ENCODE data around the gene TCTA. TPM values are rescaled to one million over a fixed set of nuclear protein-coding genes. Genes with fewer than 3 reads are reported as not detected.

Gene TCTA
- total and polyA plus RNA-seq, 2 donors = 12.7 to 24.5 TPM

DNA sequence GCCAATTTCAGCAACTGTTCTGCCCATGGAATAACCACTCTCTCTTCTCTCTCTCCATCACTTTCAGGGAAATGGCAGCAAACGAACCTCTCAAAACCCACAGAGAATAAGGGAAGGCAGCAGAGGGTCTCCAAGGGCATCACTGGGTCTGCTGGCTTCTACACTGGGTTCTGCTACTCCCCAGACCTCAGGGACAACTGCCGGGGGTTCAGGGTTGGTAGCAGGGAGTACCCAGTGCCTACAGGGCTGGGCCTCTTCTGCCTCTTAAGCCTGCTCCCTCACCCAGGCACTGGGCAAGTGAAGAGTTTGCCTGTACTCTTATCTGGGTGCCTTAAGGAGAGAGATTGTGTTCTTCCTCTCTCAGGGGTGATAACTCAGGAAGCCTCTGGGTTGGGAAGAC is 2.5 kb downstream of the TCTA start:
- Histone ChIP-seq H3K36me3 (ENCODE audit: control insufficient read depth in 2 of 2, insufficient read depth in 2 of 2, low read length in 1 of 2) (peaks cover 5 to 28% of the 10 kb centered on the region in 2 donors), H3K27me3 (ENCODE audit: control insufficient read depth in 2 of 2, insufficient read depth in 1 of 2, low read length in 1 of 2) (no peaks in the 10 kb centered on the region), H3K9me3 (ENCODE audit: control insufficient read depth in 2 of 2, insufficient read depth in 1 of 2, low read length in 1 of 2) (no peaks in the 10 kb centered on the region), H3K4me1 (ENCODE audit: control insufficient read depth in 2 of 2, insufficient read depth in 2 of 2, low read length in 2 of 2) (peaks cover 32 to 45% of the 10 kb centered on the region in 2 donors), H3K4me3 (ENCODE audit: low read length in 2 of 2) (no peak overlapping the region), H3K27ac (ENCODE audit: low read depth in 1 of 2, low read length in 1 of 2) (peak overlapping the region; percentile 15 to 26)
- 98% methylated on average over 2 of the region's 2 CpGs for WGBS
- no peak for DNase-seq (ENCODE audit: low read depth in 6 of 9, low spot score in 9 of 9)

DNA sequence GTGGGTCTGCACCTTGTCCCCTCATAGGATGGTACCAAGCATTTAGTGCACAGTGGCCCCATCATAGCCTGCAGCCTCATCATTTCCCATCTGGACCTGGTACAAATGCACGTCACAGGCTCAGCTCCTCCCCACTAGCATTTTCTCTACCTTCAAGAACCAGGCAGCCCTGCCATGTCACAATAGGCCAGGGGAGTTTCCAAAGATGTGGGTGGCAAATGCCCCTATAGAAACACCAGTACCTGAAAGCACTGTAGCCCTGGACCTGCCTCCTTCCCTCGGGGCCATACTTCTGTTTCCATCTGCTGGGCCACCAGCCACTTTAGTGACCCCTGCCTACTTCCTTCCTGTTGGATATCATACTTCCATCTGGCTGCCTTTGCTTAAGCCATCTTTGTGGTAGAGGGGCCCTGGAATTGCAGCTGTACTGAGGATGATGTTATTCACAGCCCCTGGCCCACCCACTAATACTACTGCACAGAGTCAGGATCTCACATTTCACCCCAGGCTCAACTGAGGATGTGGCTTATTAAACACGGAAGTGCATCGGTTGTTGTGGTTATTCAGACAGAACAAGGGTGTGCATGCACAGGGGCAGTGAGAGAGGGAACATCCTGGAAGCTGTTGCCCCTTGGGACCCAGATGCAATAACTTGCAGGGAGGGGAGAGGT is 3.8 kb downstream of the TCTA start:
- H3K27me3 ChIP-seq (ENCODE audit: control insufficient read depth in 2 of 2, insufficient read depth in 1 of 2, low read length in 1 of 2) = no peaks in the 10 kb centered on the region
- DNase-seq (ENCODE audit: low read depth in 6 of 9, low spot score in 9 of 9) = peak in 4 of 9 donors; percentile 46 to 78 (median 60)
- peaks cover 8 to 28% of the 10 kb centered on the region in 2 donors for H3K36me3 ChIP-seq (ENCODE audit: control insufficient read depth in 2 of 2, insufficient read depth in 2 of 2, low read length in 1 of 2)
- 15% methylated on average over 4 of the region's 4 CpGs for WGBS
- peak overlapping the region; percentile 80 to 85 for H3K27ac ChIP-seq (ENCODE audit: low read depth in 1 of 2, low read length in 1 of 2)
- H3K9me3 ChIP-seq (ENCODE audit: control insufficient read depth in 2 of 2, insufficient read depth in 1 of 2, low read length in 1 of 2) = no peaks in the 10 kb centered on the region
- H3K4me3 ChIP-seq (ENCODE audit: low read length in 2 of 2) = peak overlapping the region in 1 of 2 donors; percentile 2
- peaks cover 24 to 40% of the 10 kb centered on the region in 2 donors for H3K4me1 ChIP-seq (ENCODE audit: control insufficient read depth in 2 of 2, insufficient read depth in 2 of 2, low read length in 2 of 2)

DNA sequence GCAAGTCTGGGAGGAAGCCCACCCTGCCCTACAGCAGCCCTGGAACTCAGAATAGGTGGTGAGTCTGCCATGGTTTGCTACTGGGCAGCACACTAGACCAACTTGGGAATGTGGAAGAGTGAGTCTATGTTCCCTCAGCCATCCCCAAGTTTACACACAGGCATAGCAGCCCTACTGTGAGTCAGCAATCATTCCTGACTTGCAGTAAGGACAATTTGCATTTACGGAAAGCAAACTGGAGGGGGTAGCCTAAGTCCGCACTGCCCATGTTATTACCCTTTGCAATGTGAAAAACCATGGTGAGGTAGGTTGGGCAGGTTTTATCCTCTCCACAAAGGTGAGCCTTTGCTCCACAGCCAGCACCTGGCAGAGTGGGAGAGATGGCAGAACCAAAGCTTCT is 4.6 kb downstream of the TCTA start:
- Histone ChIP-seq H3K27me3 (ENCODE audit: control insufficient read depth in 2 of 2, insufficient read depth in 1 of 2, low read length in 1 of 2) (no peaks in the 10 kb centered on the region), H3K27ac (ENCODE audit: low read depth in 1 of 2, low read length in 1 of 2) (peak overlapping the region; percentile 80 to 85), H3K9me3 (ENCODE audit: control insufficient read depth in 2 of 2, insufficient read depth in 1 of 2, low read length in 1 of 2) (no peaks in the 10 kb centered on the region), H3K36me3 (ENCODE audit: control insufficient read depth in 2 of 2, insufficient read depth in 2 of 2, low read length in 1 of 2) (peaks cover 10 to 28% of the 10 kb centered on the region in 2 donors), H3K4me3 (ENCODE audit: low read length in 2 of 2) (no peak overlapping the region), H3K4me1 (ENCODE audit: control insufficient read depth in 2 of 2, insufficient read depth in 2 of 2, low read length in 2 of 2) (peaks cover 27 to 45% of the 10 kb centered on the region in 2 donors)
- no peak for DNase-seq (ENCODE audit: low read depth in 6 of 9, low spot score in 9 of 9)
- 100% methylated on average over 2 of the region's 2 CpGs for WGBS

DNA sequence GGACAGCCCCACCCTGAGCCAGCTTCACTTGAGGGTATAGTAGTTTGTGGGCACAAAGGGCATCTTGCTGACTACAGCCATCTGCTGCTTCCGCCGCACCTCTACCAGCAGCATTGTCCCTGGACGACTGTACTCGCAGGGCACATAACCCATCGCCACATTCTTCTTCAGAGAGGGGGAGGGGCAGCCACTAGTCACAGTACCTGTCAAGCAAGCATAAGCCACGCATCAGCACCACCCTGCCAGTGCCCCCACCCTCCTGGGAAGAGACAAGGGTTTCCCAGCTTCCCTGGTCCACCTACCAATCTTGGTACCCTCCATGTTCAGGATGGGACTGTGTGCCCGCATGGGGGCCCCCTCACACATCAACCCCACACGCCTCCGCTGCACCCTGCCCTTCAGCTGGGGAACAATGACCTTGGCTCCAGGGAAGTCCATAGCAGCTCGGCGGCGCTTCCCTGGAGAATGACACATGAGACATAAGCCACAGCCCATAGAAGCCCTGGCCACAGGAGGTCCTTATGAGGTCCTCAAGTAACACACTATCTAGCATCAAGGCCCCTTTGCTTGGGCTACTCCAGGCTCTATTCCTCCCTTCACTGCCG is 5.4 kb downstream of the TCTA start:
- H3K27ac ChIP-seq (ENCODE audit: low read depth in 1 of 2, low read length in 1 of 2) = no peak overlapping the region
- DNase-seq (ENCODE audit: low read depth in 6 of 9, low spot score in 9 of 9) = no peak
- peaks cover 12 to 28% of the 10 kb centered on the region in 2 donors for H3K36me3 ChIP-seq (ENCODE audit: control insufficient read depth in 2 of 2, insufficient read depth in 2 of 2, low read length in 1 of 2)
- H3K4me1 ChIP-seq (ENCODE audit: control insufficient read depth in 2 of 2, insufficient read depth in 2 of 2, low read length in 2 of 2) = peaks cover 34 to 48% of the 10 kb centered on the region in 2 donors
- peaks cover 0 to 1% of the 10 kb centered on the region in 2 donors for H3K9me3 ChIP-seq (ENCODE audit: control insufficient read depth in 2 of 2, insufficient read depth in 1 of 2, low read length in 1 of 2)
- no peaks in the 10 kb centered on the region for H3K27me3 ChIP-seq (ENCODE audit: control insufficient read depth in 2 of 2, insufficient read depth in 1 of 2, low read length in 1 of 2)
- H3K4me3 ChIP-seq (ENCODE audit: low read length in 2 of 2) = no peak overlapping the region
- 98% methylated on average over 13 of the region's 13 CpGs for WGBS

DNA sequence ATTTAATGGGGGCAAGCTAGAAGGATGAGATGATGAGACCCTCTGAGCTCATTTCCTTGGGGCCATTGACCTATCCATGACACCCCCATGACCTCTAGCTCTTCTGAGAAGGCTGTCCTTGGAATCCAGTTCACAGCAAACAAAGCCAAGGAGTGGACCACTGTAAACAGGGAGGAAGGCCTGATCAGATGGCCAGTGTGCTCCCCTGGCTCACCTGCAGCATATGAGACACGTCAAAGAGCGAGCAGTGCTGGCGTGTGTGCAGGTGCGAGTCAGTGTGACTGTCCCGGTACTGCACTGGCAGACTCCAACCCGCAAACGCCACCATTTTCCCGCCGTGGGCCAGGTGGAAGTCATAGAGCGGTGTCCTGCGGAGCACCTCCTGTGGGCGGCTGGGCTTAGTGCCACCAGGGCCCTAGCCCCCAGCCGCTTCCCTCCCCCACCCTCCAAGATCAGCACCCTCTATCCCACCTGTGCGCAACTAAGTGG is 9.7 kb downstream of the TCTA start:
- peak overlapping the region; percentile 8 to 19 for H3K4me3 ChIP-seq (ENCODE audit: low read length in 2 of 2)
- no peak overlapping the region for H3K27ac ChIP-seq (ENCODE audit: low read depth in 1 of 2, low read length in 1 of 2)
- H3K4me1 ChIP-seq (ENCODE audit: control insufficient read depth in 2 of 2, insufficient read depth in 2 of 2, low read length in 2 of 2) = peaks cover 13 to 23% of the 10 kb centered on the region in 2 donors
- 33% methylated on average over 14 of the region's 14 CpGs for WGBS
- DNase-seq (ENCODE audit: low read depth in 6 of 9, low spot score in 9 of 9) = peak in 1 of 9 donors; percentile 47
- H3K9me3 ChIP-seq (ENCODE audit: control insufficient read depth in 2 of 2, insufficient read depth in 1 of 2, low read length in 1 of 2) = peaks cover 0 to 1% of the 10 kb centered on the region in 2 donors
- peaks cover 30% of the 10 kb centered on the region in 2 donors for H3K36me3 ChIP-seq (ENCODE audit: control insufficient read depth in 2 of 2, insufficient read depth in 2 of 2, low read length in 1 of 2)
- no peaks in the 10 kb centered on the region for H3K27me3 ChIP-seq (ENCODE audit: control insufficient read depth in 2 of 2, insufficient read depth in 1 of 2, low read length in 1 of 2)

DNA sequence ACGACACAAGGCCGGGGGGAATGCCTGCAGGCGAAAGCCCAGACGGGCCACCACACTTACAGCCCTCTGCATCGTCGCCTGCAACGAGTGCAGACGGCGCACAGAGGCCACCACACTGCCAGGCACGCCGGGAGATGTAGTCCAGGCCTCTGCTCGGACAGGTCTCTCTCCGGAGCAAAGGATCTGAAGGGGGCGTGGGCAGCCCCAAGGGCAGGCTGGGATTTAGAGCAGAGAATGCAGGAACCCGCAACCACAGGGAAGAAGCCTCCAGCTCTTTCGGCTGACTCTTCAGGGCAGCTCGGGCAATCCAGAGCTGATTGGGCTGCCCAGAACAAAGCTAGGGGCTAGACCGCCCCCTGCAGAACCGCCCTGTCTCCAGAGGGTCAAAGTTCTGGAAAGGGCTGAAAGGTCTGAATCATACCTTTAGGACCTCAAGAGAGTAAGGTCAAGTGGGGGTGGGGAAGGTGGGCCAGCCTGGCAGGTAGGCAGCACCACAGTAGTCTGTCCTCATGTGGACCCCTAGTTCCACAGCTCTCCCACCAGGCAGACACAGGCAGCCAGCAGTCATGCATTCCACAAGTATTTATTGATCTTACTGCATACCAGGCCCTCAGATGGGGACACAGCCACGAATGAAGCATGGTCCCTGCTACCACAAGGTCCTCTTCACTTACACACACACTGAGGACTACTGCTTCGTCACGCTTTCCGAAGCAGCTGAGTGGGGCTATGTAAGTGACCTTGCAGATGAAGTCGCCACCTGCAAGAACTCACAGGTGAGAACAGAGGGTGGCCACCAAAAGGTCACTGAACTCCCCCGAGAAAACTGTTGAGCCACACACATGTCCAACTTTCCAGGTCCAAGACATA is 10.4 kb downstream of the TCTA start, which contains the start of gene AMT:
TSS of gene AMT (minus strand) at position 95 of the 870 bp plus-strand sequence. CDS start at position 72, 23 bp downstream.
- peaks cover 11 to 16% of the 10 kb centered on the region in 2 donors for H3K4me1 ChIP-seq (ENCODE audit: control insufficient read depth in 2 of 2, insufficient read depth in 2 of 2, low read length in 2 of 2)
- no peak for DNase-seq (ENCODE audit: low read depth in 6 of 9, low spot score in 9 of 9)
- peaks cover 0 to 1% of the 10 kb centered on the region in 2 donors for H3K9me3 ChIP-seq (ENCODE audit: control insufficient read depth in 2 of 2, insufficient read depth in 1 of 2, low read length in 1 of 2)
- H3K4me3 ChIP-seq (ENCODE audit: low read length in 2 of 2) = peak within 1 kb of the TSS; percentile 8 to 19
- H3K27ac ChIP-seq (ENCODE audit: low read depth in 1 of 2, low read length in 1 of 2) = no peak within 1 kb of the TSS
- H3K36me3 ChIP-seq (ENCODE audit: control insufficient read depth in 2 of 2, insufficient read depth in 2 of 2, low read length in 1 of 2) = peaks cover 25 to 30% of the 10 kb centered on the region in 2 donors
- 48% methylated on average over 25 of the region's 25 CpGs for WGBS
- no peaks in the 10 kb centered on the region for H3K27me3 ChIP-seq (ENCODE audit: control insufficient read depth in 2 of 2, insufficient read depth in 1 of 2, low read length in 1 of 2)

DNA sequence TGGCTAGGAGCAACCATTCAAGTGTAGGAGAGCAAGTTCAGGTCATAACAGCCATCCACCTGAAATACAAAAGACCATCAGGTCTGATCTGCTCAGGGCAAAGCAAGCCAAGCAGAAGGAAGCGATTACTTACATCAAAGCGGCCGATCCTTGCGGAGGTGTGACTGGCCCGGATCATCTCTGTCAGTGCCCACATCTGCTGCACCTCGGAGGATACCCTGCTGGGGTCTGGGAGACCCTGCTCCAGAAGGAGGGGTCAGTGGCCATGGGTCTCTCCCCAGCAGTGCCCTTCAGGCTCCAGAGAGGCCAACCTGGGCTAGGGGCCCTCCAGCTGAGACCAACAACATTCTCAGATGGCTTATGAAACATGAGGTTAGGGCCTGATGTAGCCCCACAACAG is 12.6 kb downstream of the TCTA start:
- no peak for DNase-seq (ENCODE audit: low read depth in 6 of 9, low spot score in 9 of 9)
- whole genome bisulfite sequencing = 98% methylated on average over 6 of the region's 6 CpGs
- H3K27me3 ChIP-seq (ENCODE audit: control insufficient read depth in 2 of 2, insufficient read depth in 1 of 2, low read length in 1 of 2) = no peaks in the 10 kb centered on the region
- peaks cover 16 to 30% of the 10 kb centered on the region in 2 donors for H3K36me3 ChIP-seq (ENCODE audit: control insufficient read depth in 2 of 2, insufficient read depth in 2 of 2, low read length in 1 of 2)
- H3K27ac ChIP-seq (ENCODE audit: low read depth in 1 of 2, low read length in 1 of 2) = no peak overlapping the region
- no peak overlapping the region for H3K4me3 ChIP-seq (ENCODE audit: low read length in 2 of 2)
- H3K9me3 ChIP-seq (ENCODE audit: control insufficient read depth in 2 of 2, insufficient read depth in 1 of 2, low read length in 1 of 2) = peaks cover 0 to 1% of the 10 kb centered on the region in 2 donors
- H3K4me1 ChIP-seq (ENCODE audit: control insufficient read depth in 2 of 2, insufficient read depth in 2 of 2, low read length in 2 of 2) = peaks cover 14 to 26% of the 10 kb centered on the region in 2 donors

DNA sequence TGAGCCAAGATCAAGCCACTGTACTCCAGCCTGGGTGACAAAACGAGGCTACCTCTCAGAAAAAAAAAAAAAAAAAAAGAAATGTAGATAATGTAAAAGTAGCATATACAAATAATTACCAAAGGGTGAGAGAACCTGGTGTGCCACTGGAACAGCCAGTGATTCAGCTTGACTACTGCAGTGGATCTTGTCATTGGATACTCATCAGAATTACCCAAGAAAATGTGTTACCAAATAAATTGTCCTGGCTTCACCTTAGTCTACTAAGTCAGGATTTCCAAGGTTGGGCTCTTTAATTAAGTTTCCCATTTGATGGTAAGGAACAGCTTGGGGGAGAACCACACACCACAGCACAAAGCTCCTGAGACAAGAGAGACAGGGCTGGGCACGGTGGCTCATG is 15.4 kb downstream of the TCTA start:
- Histone ChIP-seq H3K4me1 (ENCODE audit: control insufficient read depth in 2 of 2, insufficient read depth in 2 of 2, low read length in 2 of 2) (peaks cover 4 to 16% of the 10 kb centered on the region in 2 donors), H3K36me3 (ENCODE audit: control insufficient read depth in 2 of 2, insufficient read depth in 2 of 2, low read length in 1 of 2) (peaks cover 16 to 23% of the 10 kb centered on the region in 2 donors), H3K27me3 (ENCODE audit: control insufficient read depth in 2 of 2, insufficient read depth in 1 of 2, low read length in 1 of 2) (no peaks in the 10 kb centered on the region), H3K9me3 (ENCODE audit: control insufficient read depth in 2 of 2, insufficient read depth in 1 of 2, low read length in 1 of 2) (no peaks in the 10 kb centered on the region), H3K4me3 (ENCODE audit: low read length in 2 of 2) (no peak overlapping the region), H3K27ac (ENCODE audit: low read depth in 1 of 2, low read length in 1 of 2) (no peak overlapping the region)
- WGBS = 98% methylated on average over 2 of the region's 2 CpGs
- DNase-seq (ENCODE audit: low read depth in 6 of 9, low spot score in 9 of 9) = no peak

Data from thymus (tissue), 11 donors.